HG02763 (cell line): ENCODE data around the gene ZSCAN10.
"Not testable (repeated sequence)": the region's sequence is repeated elsewhere in the genome, so short reads cannot be mapped to it uniquely, and the experiment has no call there.

Experiments used
- ATAC-seq: cut with Tn5 transposase; IDR thresholded peaks from one replicate; pipeline ENCODE4 v1.9.1; 2021; ENCODE audit warnings: mild to moderate bottlenecking, moderate library complexity; ENCODE audit not compliant: unreplicated experiment

The ZSCAN10 gene

GRCh38 chr16:3086596-3087242, 12.4 kb downstream of the ZSCAN10 start:
- no peak for ATAC-seq

DNA sequence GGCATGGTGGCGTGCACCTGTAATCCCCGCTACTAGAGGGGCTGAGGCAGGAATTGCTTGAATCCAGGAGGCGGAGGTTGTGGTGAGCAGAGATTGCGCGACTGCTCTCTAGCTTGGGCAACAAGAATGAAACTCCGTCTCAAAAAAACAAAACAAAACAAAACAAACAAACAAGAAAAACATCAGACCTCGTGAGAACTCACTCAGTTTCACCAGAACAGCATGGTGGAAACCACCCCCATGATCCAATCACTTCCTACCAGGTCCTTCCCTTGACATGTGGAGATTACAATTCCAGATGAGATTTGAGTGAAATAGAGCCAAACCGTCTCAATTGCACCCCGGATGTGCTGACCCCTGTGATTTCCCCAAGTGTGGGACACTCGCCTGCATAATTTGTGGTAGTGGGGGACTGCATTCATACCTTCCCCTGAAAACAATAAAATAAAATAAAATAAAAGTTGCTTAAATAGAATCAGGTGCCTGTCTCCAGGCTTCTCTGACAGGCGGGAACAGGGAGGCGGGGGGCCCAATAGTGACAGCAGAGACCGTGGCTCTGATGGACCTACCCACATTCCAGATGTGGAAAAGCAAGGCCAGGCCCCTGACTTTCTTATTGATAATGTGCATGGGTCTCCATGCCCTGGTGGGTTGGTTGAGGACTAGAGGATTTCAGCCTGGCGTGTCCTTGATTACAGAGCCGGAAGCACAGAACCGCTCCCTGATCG, 13.1 kb downstream of the ZSCAN10 start:
- no peak for ATAC-seq

DNA sequence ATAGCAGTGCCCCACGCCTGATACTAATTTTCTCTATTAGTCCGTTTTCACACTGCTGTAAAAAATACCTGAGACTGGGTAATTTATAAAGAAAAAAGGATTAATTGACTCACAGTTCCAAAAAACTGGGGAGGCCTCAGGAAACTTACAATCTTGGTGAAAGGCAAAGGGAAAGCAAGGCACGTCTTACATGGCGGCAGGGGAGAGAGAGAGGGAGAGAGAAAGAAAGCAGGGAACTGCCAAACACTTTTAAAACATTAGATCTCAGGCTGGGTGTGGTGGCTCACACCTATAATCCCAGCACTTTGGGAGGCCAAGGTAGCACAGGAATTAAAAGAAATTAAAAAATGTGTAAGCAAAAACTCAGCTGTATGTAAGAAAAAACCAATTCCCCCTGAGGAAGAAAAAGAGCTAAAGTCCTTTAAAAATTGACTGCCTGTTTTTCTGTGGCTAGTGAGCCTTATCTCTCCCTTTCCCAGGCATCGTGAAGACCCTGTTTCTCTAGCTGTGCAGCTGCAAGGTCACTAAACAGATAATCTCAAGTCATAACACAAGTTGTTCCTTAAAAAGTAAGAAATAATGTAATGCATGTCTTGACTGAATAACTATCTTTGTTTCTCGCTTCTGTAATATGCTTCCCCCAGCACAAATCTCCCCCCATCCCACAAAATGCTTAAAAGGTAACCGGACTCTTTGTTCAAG, 14.0 kb downstream of the ZSCAN10 start:
- no peak for ATAC-seq

- no peak for ATAC-seq
Measured at GRCh38 chr16:3084491-3084890, 14.6 kb downstream of the ZSCAN10 start.

DNA sequence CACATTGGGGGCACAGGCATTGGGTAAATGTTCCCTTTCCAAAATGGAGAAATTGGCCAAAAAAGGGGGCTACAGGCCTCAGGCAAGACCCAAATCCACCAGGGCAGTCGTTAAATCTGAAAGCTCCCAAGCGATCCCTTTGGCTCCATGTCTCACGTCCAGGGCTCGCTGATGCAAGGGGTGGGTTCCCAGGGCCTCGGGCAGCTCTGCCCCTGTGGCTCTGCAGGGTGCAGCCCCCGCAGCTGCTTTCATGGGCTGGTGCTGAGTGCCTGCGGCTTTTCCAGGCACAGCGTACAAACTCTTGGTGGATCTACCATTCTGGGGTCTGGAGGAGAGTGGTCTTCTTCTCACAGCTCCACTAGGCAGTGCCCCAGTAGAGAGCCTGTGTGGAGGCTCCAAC, 15.7 kb downstream of the ZSCAN10 start:
- not testable (repeated sequence) for ATAC-seq

GRCh38 chr16:3081957-3082356, 17.1 kb downstream of the ZSCAN10 start:
- not testable (repeated sequence) for ATAC-seq

GRCh38 chr16:3080024-3080423, 19.1 kb downstream of the ZSCAN10 start:
- no peak for ATAC-seq

DNA sequence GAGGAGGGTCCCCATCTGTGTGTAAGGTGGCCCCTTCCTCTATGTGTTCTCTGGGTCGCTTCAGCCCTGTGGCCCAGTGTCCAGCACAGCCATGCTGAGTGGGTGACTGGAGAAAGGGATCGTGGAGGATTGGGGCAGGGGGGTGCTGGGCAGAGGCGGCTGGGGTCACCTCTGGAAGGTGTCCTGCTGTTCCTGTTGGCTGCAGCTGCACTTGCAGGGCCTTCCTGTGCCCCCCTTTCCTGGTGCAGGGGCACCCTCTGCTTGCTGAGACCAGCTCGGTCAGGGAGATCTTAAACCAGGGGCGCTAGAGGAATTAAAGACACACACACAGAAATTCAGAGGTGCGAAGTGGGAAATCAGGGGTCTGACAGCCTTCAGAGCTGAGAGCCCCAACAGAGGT, 22.5 kb downstream of the ZSCAN10 start:
- no peak for ATAC-seq

DNA sequence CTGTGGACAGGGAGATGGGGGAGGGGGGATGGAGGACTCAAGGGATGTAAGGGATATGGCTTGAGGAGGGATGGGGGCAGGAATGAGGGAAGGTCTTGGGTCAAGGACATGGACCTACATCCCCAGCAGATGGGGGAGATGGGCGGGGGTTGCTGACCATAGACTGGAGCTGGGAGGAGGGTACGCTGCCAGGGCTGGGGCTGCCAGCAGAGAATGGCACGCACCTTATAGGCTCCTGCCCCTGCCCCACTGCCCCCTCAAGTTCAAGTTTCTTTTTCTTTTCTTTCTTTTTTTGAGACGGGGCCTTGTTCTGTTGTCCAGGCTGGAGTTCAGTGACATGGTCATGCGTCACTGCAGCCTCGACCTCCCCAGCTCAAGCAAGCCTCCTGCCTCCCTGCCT, 23.1 kb downstream of the ZSCAN10 start:
- ATAC-seq, result not testable (repeated sequence)

- ATAC-seq, result no peak
Measured at GRCh38 chr16:3075523-3075915, 23.6 kb downstream of the ZSCAN10 start.

DNA sequence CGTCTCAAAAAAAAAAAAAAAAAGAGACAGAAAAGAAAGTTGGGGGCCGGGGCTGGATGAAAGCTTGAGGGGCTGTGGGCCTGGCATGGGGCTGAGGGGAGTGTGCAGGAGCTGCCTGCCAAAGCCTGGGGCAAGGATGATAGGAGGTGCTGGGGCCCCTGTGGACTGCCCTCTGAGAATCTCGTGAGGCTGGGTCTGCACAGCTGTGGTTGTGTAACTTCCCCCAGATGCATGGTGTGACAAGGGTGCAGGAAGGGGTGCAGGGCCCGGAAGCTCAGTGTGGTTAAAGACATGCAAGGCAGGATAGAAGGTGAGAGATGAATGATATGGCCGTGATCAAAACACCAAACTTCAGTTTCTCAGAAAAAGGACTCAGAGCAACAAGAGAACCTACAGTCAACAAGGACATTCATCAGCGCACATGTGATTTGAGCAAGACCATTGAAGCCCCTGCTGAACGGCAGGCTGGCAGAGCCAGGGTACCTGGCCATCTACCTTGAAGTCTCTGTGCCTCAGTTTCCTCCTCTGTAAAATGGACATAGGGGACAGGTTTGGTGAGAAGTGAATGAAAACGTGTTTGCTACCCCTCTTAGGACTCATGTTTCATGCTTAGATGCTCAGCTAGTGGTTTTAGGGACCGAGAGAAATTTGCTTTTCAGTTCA, 24.1 kb downstream of the ZSCAN10 start:
- ATAC-seq, result no peak

DNA sequence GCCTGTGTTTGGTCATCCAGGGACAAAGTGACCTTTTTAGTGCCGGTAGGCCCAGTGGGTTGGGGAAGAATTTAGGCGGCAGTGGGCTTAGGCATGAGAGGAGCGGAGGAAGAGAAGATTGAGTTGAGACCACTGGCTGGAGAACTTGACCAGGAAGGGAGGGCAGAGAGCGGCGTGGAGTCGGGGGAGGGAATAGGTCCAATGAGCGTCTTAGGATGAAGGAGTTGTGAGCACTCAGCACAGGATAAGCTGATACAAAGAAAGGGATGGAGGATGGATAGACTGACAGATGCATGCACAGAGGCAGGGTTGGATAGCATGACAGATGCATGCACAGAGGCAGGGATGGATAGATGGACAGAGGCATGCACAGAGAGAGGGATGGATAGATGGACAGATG, 25.6 kb downstream of the ZSCAN10 start:
- ATAC-seq, result no peak

DNA sequence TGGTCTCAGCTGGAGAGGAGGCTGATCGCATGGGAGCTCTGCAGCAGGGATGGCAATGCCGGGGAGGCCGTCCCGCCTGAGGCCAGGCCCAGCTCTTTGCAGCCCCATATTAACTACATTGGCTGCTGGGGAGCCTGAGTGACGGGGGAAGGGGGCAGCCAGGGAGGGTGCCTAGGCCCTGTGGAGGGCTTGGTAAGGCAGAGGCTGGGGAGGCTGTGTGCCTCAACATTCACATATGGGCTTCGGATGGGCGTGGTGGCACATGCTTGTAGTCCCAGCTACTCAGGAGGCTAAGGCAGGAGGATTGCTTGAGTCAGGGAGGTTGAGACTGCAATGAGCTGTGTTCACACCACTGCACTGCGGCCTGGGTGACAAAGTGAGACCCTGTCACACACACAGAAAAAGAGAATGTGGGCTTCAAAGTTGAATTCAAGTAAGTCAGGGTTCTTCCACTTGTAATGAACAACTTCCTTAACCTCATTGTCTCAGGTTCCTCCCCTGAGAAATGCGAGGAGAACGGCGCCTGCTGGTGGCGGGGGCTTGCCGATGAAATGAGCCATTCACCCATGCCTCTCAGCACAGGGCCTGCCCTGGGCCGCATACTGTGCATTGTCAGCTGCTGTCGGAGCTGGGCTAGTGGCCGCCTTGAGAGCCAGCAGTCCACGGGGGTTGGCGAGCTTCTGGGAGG, 26.4 kb downstream of the ZSCAN10 start:
- not testable (repeated sequence) for ATAC-seq

DNA sequence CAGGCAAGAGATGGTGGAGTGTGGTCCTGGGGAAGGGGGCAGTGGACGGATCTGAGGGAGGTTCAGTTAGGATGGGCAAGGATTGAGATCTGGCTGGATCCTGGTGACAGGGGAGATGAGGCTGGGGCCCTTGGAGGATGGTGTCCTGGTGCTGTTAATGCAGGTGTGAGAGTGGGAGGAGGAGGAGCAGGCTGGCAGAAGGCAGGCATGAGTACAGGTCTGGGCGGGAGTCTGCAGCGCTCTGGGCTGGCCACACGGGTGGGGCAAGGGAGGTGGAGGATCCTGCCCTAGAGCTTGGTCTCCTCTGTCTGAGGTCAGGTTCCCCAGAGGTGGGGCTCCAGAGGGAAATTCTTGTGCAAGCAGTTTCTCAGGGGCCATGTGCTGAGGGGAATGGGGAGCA, 26.9 kb downstream of the ZSCAN10 start:
- not testable (repeated sequence) for ATAC-seq

DNA sequence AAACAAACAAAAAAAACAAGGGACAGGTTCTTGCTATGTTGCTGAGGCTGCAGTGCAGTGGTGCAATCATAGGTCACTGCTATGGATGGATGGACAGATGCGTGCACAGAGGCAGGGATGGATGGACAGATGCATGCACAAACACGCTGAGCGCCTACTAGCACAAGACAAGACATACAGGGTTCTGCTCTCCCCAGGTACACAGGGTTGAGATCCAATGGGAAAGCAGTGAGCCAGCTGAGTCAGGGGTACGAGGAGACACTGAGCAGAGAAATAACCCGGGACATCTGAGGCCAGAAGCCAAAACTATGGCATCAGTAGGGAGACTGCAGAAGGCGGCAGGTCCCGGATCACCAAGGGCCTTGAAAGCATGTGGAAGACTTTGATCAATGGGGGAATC, 27.4 kb downstream of the ZSCAN10 start:
- no peak for ATAC-seq

DNA sequence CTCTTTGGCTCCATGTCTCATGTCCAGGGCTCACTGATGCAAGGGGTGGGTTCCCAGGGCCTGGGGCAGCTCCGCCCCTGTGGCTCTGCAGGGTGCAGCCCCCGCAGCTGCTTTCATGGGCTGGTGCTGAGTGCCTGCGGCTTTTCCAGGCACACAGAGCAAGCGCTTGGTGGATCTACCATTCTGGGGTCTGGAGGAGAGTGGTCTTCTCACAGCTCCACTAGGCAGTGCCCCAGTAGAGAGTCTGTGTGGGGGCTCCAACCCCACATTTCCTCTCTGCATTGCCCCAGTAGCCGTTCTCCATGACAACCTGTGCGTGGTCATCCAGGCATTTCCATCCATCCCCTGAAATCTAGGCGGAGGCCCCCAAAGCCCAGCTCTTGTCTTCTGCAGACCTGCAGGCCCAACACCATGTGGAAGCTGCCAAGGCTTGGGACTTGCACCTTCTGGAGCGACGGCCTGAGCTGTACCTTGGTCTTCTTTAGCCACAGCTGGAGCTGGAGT, 28.4 kb downstream of the ZSCAN10 start:
- no peak for ATAC-seq

GRCh38 chr16:3069146-3069545, 29.9 kb downstream of the ZSCAN10 start:
- not testable (repeated sequence) for ATAC-seq

DNA sequence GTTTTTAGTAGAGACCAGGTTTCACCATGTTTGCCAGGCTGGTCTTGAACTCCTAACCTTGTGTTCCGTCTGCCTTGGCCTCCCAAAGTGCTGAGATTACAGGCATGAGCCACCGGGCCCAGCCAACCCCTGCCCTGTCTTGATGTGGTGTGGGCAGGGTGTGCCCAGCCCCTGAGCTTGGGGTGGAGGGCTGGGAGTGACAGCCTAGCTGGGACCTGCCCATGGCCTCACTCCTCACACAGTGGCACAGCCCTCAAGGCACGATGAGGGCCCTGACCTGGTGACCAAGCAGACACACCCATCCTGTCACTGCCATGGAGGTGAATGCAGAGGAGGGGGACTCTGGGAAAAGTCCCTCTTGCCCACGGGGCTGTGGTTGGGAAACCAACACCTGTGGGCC, 30.6 kb downstream of the ZSCAN10 start:
- ATAC-seq, result no peak

GRCh38 chr16:3066440-3066748, 32.7 kb downstream of the ZSCAN10 start:
- ATAC-seq, result no peak

DNA sequence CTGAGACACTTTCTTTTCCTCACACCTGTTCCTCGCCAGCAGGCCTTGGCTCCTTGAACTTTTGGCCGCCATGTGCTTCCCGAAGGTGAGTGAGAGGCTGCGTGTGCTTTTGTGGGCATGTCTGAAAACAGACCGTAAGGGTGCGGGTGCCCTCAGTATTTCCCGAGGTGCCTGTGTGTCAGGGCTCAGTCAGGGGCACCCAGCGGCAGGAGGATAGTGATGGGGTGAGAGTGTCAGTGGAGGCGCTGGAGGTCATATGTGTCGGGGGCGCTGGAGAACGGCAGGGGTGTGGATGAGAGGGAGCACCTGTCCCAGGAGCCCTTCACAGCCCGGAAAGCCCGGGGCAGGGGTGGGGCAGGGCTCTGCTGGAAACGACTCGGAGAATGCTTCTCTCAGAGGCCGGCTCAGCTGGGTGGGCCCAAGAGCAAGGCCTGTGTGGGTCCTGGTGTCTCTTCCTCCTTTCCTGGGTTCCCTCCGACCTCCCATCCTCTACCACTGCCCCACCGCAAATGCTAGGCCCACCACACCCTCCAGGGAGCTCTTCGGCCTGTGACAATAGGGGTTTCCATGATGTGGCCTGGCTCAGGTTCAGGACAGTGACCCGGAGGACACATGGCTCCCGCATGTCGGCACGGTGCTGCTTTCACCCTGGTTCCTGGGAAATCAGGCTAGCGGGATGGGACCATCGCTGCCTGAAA, 33.2 kb downstream of the ZSCAN10 start:
- no peak for ATAC-seq
